Measurements from ENCODE around the gene LARP1. TPM values are rescaled to one million over a fixed set of nuclear protein-coding genes. Genes with fewer than 3 reads are reported as not detected.

The LARP1 gene
- total and polyA plus RNA-seq, 4 donors, result 26.0 to 74.1 (median 32.6) TPM

DNA sequence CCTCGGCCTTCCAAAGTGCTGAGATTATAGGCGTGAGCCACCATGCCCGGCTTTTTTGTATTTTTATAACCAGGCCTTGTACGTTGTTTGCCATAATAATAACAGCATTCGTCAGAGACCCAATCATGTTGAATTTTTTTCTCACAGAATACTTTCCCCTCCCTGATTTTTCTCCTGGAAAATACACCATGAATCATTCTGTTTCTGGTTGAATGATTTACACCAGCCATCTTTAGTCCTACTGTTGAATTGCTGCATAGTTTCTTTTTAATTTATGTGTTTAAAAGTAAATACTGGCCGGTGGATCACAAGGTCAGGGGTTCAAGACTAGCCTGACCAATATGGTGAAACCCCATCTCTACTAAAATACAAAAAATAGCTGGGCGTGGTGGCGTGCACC, 106.8 kb downstream of the LARP1 start:
- TF ChIP-seq, protein P1, sequence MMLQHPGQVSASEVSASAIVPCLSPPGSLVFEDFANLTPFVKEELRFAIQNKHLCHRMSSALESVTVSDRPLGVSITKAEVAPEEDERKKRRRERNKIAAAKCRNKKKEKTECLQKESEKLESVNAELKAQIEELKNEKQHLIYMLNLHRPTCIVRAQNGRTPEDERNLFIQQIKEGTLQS (IDR thresholded peaks at IDR 0.05), result no peak
- no peak for TF ChIP-seq EGR1 (IDR thresholded peaks at IDR 0.05; ENCODE audit: low read depth in 2 of 2)
- TF ChIP-seq, protein P2, sequence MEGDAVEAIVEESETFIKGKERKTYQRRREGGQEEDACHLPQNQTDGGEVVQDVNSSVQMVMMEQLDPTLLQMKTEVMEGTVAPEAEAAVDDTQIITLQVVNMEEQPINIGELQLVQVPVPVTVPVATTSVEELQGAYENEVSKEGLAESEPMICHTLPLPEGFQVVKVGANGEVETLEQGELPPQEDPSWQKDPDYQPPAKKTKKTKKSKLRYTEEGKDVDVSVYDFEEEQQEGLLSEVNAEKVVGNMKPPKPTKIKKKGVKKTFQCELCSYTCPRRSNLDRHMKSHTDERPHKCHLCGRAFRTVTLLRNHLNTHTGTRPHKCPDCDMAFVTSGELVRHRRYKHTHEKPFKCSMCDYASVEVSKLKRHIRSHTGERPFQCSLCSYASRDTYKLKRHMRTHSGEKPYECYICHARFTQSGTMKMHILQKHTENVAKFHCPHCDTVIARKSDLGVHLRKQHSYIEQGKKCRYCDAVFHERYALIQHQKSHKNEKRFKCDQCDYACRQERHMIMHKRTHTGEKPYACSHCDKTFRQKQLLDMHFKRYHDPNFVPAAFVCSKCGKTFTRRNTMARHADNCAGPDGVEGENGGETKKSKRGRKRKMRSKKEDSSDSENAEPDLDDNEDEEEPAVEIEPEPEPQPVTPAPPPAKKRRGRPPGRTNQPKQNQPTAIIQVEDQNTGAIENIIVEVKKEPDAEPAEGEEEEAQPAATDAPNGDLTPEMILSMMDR (IDR thresholded peaks at IDR 0.05; ENCODE audit: low read depth, low read length, missing input control), result no peak
- TF ChIP-seq RAD21 (IDR thresholded peaks at IDR 0.05), result no peak
- TF ChIP-seq RXRA (IDR thresholded peaks at IDR 0.05), result no peak
- no peak for TF ChIP-seq TAF1 (conservative IDR thresholded peaks at IDR 0.05)
- no peak for TF ChIP-seq HNF4G (IDR thresholded peaks at IDR 0.05)
- TF ChIP-seq, protein P3, sequence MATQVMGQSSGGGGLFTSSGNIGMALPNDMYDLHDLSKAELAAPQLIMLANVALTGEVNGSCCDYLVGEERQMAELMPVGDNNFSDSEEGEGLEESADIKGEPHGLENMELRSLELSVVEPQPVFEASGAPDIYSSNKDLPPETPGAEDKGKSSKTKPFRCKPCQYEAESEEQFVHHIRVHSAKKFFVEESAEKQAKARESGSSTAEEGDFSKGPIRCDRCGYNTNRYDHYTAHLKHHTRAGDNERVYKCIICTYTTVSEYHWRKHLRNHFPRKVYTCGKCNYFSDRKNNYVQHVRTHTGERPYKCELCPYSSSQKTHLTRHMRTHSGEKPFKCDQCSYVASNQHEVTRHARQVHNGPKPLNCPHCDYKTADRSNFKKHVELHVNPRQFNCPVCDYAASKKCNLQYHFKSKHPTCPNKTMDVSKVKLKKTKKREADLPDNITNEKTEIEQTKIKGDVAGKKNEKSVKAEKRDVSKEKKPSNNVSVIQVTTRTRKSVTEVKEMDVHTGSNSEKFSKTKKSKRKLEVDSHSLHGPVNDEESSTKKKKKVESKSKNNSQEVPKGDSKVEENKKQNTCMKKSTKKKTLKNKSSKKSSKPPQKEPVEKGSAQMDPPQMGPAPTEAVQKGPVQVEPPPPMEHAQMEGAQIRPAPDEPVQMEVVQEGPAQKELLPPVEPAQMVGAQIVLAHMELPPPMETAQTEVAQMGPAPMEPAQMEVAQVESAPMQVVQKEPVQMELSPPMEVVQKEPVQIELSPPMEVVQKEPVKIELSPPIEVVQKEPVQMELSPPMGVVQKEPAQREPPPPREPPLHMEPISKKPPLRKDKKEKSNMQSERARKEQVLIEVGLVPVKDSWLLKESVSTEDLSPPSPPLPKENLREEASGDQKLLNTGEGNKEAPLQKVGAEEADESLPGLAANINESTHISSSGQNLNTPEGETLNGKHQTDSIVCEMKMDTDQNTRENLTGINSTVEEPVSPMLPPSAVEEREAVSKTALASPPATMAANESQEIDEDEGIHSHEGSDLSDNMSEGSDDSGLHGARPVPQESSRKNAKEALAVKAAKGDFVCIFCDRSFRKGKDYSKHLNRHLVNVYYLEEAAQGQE (IDR thresholded peaks at IDR 0.05), result no peak
- TF ChIP-seq FOXA2 (IDR thresholded peaks at IDR 0.05), result no peak
- no peak for TF ChIP-seq JUND (IDR thresholded peaks at IDR 0.05)
- no peaks in the 10 kb centered on the region for H3K9me3 ChIP-seq (ENCODE audit: control insufficient read depth in 4 of 4, low read length in 3 of 4)
- peaks cover 0 to 13% (median 11%) of the 10 kb centered on the region in 4 donors for H3K36me3 ChIP-seq (ENCODE audit: control insufficient read depth in 4 of 4, insufficient read depth in 3 of 4, low read depth in 1 of 4, low read length in 3 of 4)
- H3K4me3 ChIP-seq (ENCODE audit: low read depth in 1 of 3, low read length in 3 of 3), result no peak overlapping the region
- WGBS, result 80% methylated on average over 8 of the region's 8 CpGs
- DNase-seq (ENCODE audit: low spot score), result no peak
- no peak overlapping the region for H3K9ac ChIP-seq (ENCODE audit: low read depth in 1 of 2, low read length in 2 of 2)
- no peaks in the 10 kb centered on the region for H3K27me3 ChIP-seq (ENCODE audit: control insufficient read depth in 4 of 4, insufficient read depth in 4 of 4, low read length in 3 of 4)
- peaks cover 4 to 23% (median 21%) of the 10 kb centered on the region in 4 donors for H3K4me1 ChIP-seq (ENCODE audit: control insufficient read depth in 4 of 4, insufficient read depth in 4 of 4, low read length in 3 of 4)
- H3K27ac ChIP-seq (ENCODE audit: low read depth in 1 of 2, low read length in 2 of 2), result no peak overlapping the region

DNA sequence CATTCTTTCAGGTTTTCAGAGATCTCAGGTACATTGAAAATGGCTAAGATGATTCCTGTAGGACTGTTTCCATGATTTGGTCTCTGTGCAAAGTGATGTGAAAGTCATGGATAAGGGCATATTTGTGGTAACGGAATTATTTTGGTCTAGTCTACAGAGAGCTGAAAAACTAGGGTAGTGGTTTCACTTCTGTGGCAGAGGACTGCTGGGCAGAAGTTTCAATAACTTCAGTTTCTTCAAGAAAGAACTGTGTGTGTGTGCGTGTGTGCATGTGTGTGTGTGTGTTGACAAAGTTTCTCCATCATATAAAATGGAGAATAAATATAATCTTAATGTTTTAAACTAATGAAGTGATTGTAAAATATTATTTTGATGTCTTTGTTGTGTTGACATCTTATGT, 107.6 kb downstream of the LARP1 start:
- DNase-seq (ENCODE audit: low spot score), result no peak
- TF ChIP-seq, protein P4, sequence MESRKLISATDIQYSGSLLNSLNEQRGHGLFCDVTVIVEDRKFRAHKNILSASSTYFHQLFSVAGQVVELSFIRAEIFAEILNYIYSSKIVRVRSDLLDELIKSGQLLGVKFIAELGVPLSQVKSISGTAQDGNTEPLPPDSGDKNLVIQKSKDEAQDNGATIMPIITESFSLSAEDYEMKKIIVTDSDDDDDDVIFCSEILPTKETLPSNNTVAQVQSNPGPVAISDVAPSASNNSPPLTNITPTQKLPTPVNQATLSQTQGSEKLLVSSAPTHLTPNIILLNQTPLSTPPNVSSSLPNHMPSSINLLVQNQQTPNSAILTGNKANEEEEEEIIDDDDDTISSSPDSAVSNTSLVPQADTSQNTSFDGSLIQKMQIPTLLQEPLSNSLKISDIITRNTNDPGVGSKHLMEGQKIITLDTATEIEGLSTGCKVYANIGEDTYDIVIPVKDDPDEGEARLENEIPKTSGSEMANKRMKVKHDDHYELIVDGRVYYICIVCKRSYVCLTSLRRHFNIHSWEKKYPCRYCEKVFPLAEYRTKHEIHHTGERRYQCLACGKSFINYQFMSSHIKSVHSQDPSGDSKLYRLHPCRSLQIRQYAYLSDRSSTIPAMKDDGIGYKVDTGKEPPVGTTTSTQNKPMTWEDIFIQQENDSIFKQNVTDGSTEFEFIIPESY (IDR thresholded peaks at IDR 0.05), result no peak
- TF ChIP-seq RXRA (IDR thresholded peaks at IDR 0.05) (no peak), FOXA1 (IDR thresholded peaks at IDR 0.05) (no peak), SP1 (IDR thresholded peaks at IDR 0.05) (no peak), EGR1 (IDR thresholded peaks at IDR 0.05; ENCODE audit: low read depth in 2 of 2) (no peak), NR2F2 (IDR thresholded peaks at IDR 0.05) (no peak), FOXA2 (IDR thresholded peaks at IDR 0.05) (no peak), HNF4A (conservative IDR thresholded peaks at IDR 0.05) (no peak), JUND (IDR thresholded peaks at IDR 0.05) (no peak), GABPA (IDR thresholded peaks at IDR 0.05 in 1 of 2, conservative IDR thresholded peaks at IDR 0.05 in 1 of 2) (no peak), TAF1 (conservative IDR thresholded peaks at IDR 0.05) (no peak)
- TF ChIP-seq, protein P1 (IDR thresholded peaks at IDR 0.05), result no peak
- TF ChIP-seq, protein P2 (IDR thresholded peaks at IDR 0.05; ENCODE audit: low read depth, low read length, missing input control), result no peak
- TF ChIP-seq, protein P3 (IDR thresholded peaks at IDR 0.05), result no peak
- TF ChIP-seq, protein P5, sequence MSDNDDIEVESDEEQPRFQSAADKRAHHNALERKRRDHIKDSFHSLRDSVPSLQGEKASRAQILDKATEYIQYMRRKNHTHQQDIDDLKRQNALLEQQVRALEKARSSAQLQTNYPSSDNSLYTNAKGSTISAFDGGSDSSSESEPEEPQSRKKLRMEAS (IDR thresholded peaks at IDR 0.05), result no peak

More for the DNA sequence above, 107.6 kb downstream of the LARP1 start:
- no peak overlapping the region for H3K9ac ChIP-seq (ENCODE audit: low read depth in 1 of 2, low read length in 2 of 2)
- H3K4me1 ChIP-seq (ENCODE audit: control insufficient read depth in 4 of 4, insufficient read depth in 4 of 4, low read length in 3 of 4), result peaks cover 4 to 18% (median 17%) of the 10 kb centered on the region in 4 donors
- H3K9me3 ChIP-seq (ENCODE audit: control insufficient read depth in 4 of 4, low read length in 3 of 4), result no peaks in the 10 kb centered on the region
- no peak overlapping the region for H3K27ac ChIP-seq (ENCODE audit: low read depth in 1 of 2, low read length in 2 of 2)
- no peaks in the 10 kb centered on the region for H3K27me3 ChIP-seq (ENCODE audit: control insufficient read depth in 4 of 4, insufficient read depth in 4 of 4, low read length in 3 of 4)
- peaks cover 0 to 17% (median 11%) of the 10 kb centered on the region in 4 donors for H3K36me3 ChIP-seq (ENCODE audit: control insufficient read depth in 4 of 4, insufficient read depth in 3 of 4, low read depth in 1 of 4, low read length in 3 of 4)
- 80% methylated on average over 2 of the region's 2 CpGs for WGBS
- H3K4me3 ChIP-seq (ENCODE audit: low read depth in 1 of 3, low read length in 3 of 3), result no peak overlapping the region

All from liver (tissue), 9 donors.